ENCODE data around the gene TMEM14A. TPM values are rescaled to one million over a fixed set of nuclear protein-coding genes. Genes with fewer than 3 reads are reported as not detected.

The TMEM14A gene
- total and polyA plus RNA-seq, 2 of the 8 experiments (the other 6 are each of a cell fraction or from before 2014, with no cell fraction given): 11.1 to 11.2 TPM

DNA sequence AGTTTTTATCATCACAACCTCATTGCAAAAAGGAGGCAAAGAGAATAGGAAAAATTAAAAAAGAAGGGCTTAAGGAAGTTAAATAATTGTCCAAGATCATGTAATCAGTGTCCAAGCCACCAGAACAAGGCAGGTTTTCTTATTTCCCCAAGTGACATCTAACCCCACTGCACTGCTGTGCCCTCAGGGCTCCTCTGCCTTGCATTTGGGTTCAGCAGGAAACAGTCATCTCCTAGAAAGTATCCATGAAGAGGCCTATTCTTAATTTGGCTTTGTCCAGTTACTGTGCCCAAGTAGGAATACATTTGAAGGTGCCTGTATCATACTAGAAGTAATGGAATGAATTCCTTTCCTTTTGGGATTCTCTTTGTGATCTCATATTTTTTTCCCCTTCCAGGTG lies 10.5 kb downstream of the TMEM14A start:
- POLR2A ChIA-PET (ENCODE audit: partially characterized antibody): no interaction called here
- no peaks in the 10 kb centered on the region for H3K79me1 ChIP-seq (ENCODE audit: low read depth, low read length)

More for the DNA sequence above, 10.5 kb downstream of the TMEM14A start:
- Histone ChIP-seq H2AK5ac (ENCODE audit: low read depth, low read length) (no peak overlapping the region), H2BK120ac (replicated peaks; ENCODE audit: low read depth, low read length) (no peak overlapping the region), H2BK12ac (ENCODE audit: low read depth, low read length) (no peak overlapping the region), H2BK15ac (ENCODE audit: low read length) (no peak overlapping the region), H4K5ac (ENCODE audit: insufficient read length, low read depth, low read length) (no peak overlapping the region), H3K4ac (replicated peaks; ENCODE audit: insufficient read length, low read depth, low read length) (no peak overlapping the region), H3K4me2 (ENCODE audit: insufficient read depth in 1 of 2, low read depth in 2 of 2, low read length in 2 of 2) (no peak overlapping the region), H4K8ac (ENCODE audit: extremely low read depth, insufficient read depth, low read length) (no peak overlapping the region), H2AFZ (ENCODE audit: low read length) (no peak overlapping the region), H3K36me3 (ENCODE audit: control insufficient read depth in 2 of 4, insufficient read depth in 4 of 4, low read length in 3 of 4) (no peaks in the 10 kb centered on the region; a peak in 1 of 8 replicates), H3K4me1 (replicated peaks in 1 of 4; ENCODE audit: control insufficient read depth in 3 of 4, insufficient read depth in 4 of 4, low read length in 3 of 4) (no peaks in the 10 kb centered on the region), H3K27ac (ENCODE audit: low read depth, low read length) (no peak overlapping the region), H3K79me2 (ENCODE audit: control insufficient read depth in 1 of 2, insufficient read depth in 2 of 2, low read length in 2 of 2) (no peaks in the 10 kb centered on the region), H2BK20ac (ENCODE audit: low read length) (no peak overlapping the region), H4K20me1 (replicated peaks in 1 of 2; ENCODE audit: control insufficient read depth in 1 of 2, insufficient read depth in 2 of 2, low read length in 2 of 2) (peaks cover 0 to 2% of the 10 kb centered on the region in 2 experiments), H3K9ac (replicated peaks in 1 of 4; ENCODE audit: extremely low read depth in 1 of 4, low read depth in 3 of 4, low read length in 3 of 4) (no peak overlapping the region), H3K14ac (ENCODE audit: insufficient read length) (no peak overlapping the region), H3K56ac (replicated peaks; ENCODE audit: insufficient read length, low read depth, low read length) (no peak overlapping the region), H3K18ac (ENCODE audit: extremely low read depth, low read length) (no peak overlapping the region), H3K27me3 (replicated peaks in 1 of 4; ENCODE audit: control insufficient read depth in 3 of 4, extremely low read depth in 1 of 4, insufficient read depth in 3 of 4, low read length in 3 of 4) (no peaks in the 10 kb centered on the region), H4K91ac (replicated peaks; ENCODE audit: insufficient read length, low read length) (no peak overlapping the region), H2BK5ac (ENCODE audit: low read depth, low read length) (no peak overlapping the region), H3K9me3 (ENCODE audit: insufficient read depth in 2 of 2, low read depth in 1 of 2, low read length in 1 of 2) (no peaks in the 10 kb centered on the region), H3K23me2 (ENCODE audit: low read depth, low read length) (no peaks in the 10 kb centered on the region; the same call in 1 of the 2 replicates), H3K23ac (ENCODE audit: insufficient read length) (no peak overlapping the region), H3K4me3 (ENCODE audit: extremely low read depth in 1 of 4, insufficient read depth in 2 of 4, low read depth in 3 of 4, low read length in 4 of 4) (no peak overlapping the region)
- CTCF ChIA-PET (ENCODE audit: partially characterized antibody): no interaction called here
- no peak for FAIRE-seq
- TF ChIP-seq, protein P1, sequence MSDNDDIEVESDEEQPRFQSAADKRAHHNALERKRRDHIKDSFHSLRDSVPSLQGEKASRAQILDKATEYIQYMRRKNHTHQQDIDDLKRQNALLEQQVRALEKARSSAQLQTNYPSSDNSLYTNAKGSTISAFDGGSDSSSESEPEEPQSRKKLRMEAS (IDR thresholded peaks at IDR 0.05): no peak
- no peak for TF ChIP-seq PHF8 (conservative IDR thresholded peaks at IDR 0.05; ENCODE audit: low read depth, low read length)
- no peak for TF ChIP-seq POLR2AphosphoS5 (IDR thresholded peaks at IDR 0.05; ENCODE audit: low read depth, low read length)
- TF ChIP-seq, protein P2, sequence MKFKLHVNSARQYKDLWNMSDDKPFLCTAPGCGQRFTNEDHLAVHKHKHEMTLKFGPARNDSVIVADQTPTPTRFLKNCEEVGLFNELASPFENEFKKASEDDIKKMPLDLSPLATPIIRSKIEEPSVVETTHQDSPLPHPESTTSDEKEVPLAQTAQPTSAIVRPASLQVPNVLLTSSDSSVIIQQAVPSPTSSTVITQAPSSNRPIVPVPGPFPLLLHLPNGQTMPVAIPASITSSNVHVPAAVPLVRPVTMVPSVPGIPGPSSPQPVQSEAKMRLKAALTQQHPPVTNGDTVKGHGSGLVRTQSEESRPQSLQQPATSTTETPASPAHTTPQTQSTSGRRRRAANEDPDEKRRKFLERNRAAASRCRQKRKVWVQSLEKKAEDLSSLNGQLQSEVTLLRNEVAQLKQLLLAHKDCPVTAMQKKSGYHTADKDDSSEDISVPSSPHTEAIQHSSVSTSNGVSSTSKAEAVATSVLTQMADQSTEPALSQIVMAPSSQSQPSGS (IDR thresholded peaks at IDR 0.05; ENCODE audit: low read length): no peak
- TF ChIP-seq BACH1 (IDR thresholded peaks at IDR 0.05; ENCODE audit: low read length): no peak
- no peak for TF ChIP-seq SIX5 (IDR thresholded peaks at IDR 0.05; ENCODE audit: low read depth, low read length)
- no peak for TF ChIP-seq SP4 (IDR thresholded peaks at IDR 0.05; ENCODE audit: low read length)
- no peak for TF ChIP-seq RNF2 (IDR thresholded peaks at IDR 0.05; ENCODE audit: borderline replicate concordance, low read depth, low read length, missing control alignments, poor library complexity, severe bottlenecking)
- no peak for TF ChIP-seq GABPA (IDR thresholded peaks at IDR 0.05; ENCODE audit: borderline replicate concordance, insufficient read depth, low read length)
- TF ChIP-seq RXRA (IDR thresholded peaks at IDR 0.05; ENCODE audit: insufficient read depth, low read depth, low read length): no peak
- no peak for TF ChIP-seq NANOG (IDR thresholded peaks at IDR 0.05; ENCODE audit: insufficient read depth, low read depth, low read length, poor library complexity, severe bottlenecking)
- no peak for TF ChIP-seq GTF2F1 (IDR thresholded peaks at IDR 0.05; ENCODE audit: borderline replicate concordance, low read depth, low read length)
- no peak for TF ChIP-seq SIRT6 (IDR thresholded peaks at IDR 0.05; ENCODE audit: low read length)
- no peak for TF ChIP-seq EZH2 (IDR thresholded peaks at IDR 0.05; ENCODE audit: low read depth, low read length, severe bottlenecking)
- DNase-seq (ENCODE audit: low read depth in 1 of 2, low spot score in 2 of 2): no peak
